Activated B cell treated with CpG ODN at 0.5 μM for 24 hours (primary cell): ENCODE results near the gene FTH1. TPM values are rescaled to one million over a fixed set of nuclear protein-coding genes. Genes with fewer than 3 reads are reported as not detected.

Experiments used
- ATAC-seq: fragments of 200-7000 bp; cut with Tn5 transposase; one replicate; pipeline ENCODE4 v1.10.0; 2021; ENCODE audit warnings: low read depth, mild to moderate bottlenecking, moderate library complexity
- CTCF ChIA-PET: fragments of 350-600 bp; sonication (Branson Sonifier 250); formaldehyde crosslinking; loops from one replicate; lab custom pipeline; 2021; ENCODE audit warnings: antibody characterized with exemption; lab: Charles Lee
- POLR2A ChIA-PET: fragments of 350-600 bp; sonication (Branson Sonifier 250); formaldehyde crosslinking; loops from one replicate; lab custom pipeline; 2021; ENCODE audit warnings: antibody characterized with exemption; lab: Charles Lee
- DNase-seq: peaks from one replicate; pipeline ENCODE4 v3.0.0; 2022
- H3K27ac Mint-ChIP-seq: one replicate; pipeline ENCODE4 v1.8.0; 2020; ENCODE audit warnings: mixed read lengths
- H3K27me3 Mint-ChIP-seq: one replicate; pipeline ENCODE4 v1.8.0; 2021; ENCODE audit warnings: mixed read lengths
- H3K36me3 Mint-ChIP-seq: one replicate; pipeline ENCODE4 v1.8.0; 2021; ENCODE audit warnings: low read depth, mixed read lengths
- H3K4me1 Mint-ChIP-seq: one replicate; pipeline ENCODE4 v1.8.0; 2021; ENCODE audit warnings: mixed read lengths
- H3K4me3 Mint-ChIP-seq: one replicate; pipeline ENCODE4 v1.8.0; 2020; ENCODE audit warnings: mild to moderate bottlenecking, mixed read lengths
- H3K9me3 Mint-ChIP-seq: one replicate; pipeline ENCODE4 v1.8.0; 2020; ENCODE audit warnings: mixed read lengths
- CTCF ChIP-seq: fragments of 200-600 bp; IDR thresholded peaks from one replicate; pipeline ENCODE4 v1.8.0; 2022; ENCODE audit warnings: antibody characterized with exemption, mild to moderate bottlenecking
- intact Hi-C: fragments of 100-400 bp; cut with micrococcal nuclease; formaldehyde crosslinking; loops from one replicate; pipeline ENCODE4 v1.15.1; 2024
- total RNA-seq: library from RNA; stranded (reverse); gene quantifications from 2 replicates; pipeline ENCODE4 v1.2.3, GENCODE V29; 2022

FTH1 gene
- total RNA-seq, 1 donor from 2014 or later: 865 TPM

- TF ChIP-seq CTCF: no peak
Measured at GRCh38 chr11:61918251-61918937, 49.0 kb downstream of the FTH1 start.

GRCh38 chr11:61917334-61918109 is 49.9 kb downstream of the FTH1 start, which contains the start of gene RAB3IL1:
Gene RAB3IL1, minus strand, starts transcription at chr11:61917566. Its CDS starts 199 bp downstream, at chr11:61917367.
- POLR2A ChIA-PET: no interaction called here
- peaks cover 55% of the 10 kb centered on the region for H3K27me3 Mint-ChIP-seq
- peaks cover 10% of the 10 kb centered on the region for H3K4me1 Mint-ChIP-seq
- H3K9me3 Mint-ChIP-seq: no peaks in the 10 kb centered on the region
- no peak for TF ChIP-seq CTCF
- no peak within 1 kb of the TSS for H3K27ac Mint-ChIP-seq
- intact Hi-C loops: no loop called here
- H3K4me3 Mint-ChIP-seq: peak within 1 kb of the TSS; percentile 79
- H3K36me3 Mint-ChIP-seq: no peaks in the 10 kb centered on the region
- ATAC-seq: peak; percentile 21
- CTCF ChIA-PET: interaction anchor here (0.6 kb wide), 1 partner anchor 1865 kb away, joined by 4 read pairs; no protein-coding TSS in a partner anchor
- no peak for DNase-seq

More at GRCh38 chr11:61918251-61918937, 49.0 kb downstream of the FTH1 start:
- ATAC-seq (no peak), DNase-seq (no peak)
- no peak overlapping the region for H3K27ac Mint-ChIP-seq
- peaks cover 55% of the 10 kb centered on the region for H3K27me3 Mint-ChIP-seq
- CTCF ChIA-PET: interaction anchor here (0.6 kb wide), 1 partner anchor 1864 kb away, joined by 4 read pairs; no protein-coding TSS in a partner anchor
- H3K9me3 Mint-ChIP-seq: no peaks in the 10 kb centered on the region
- POLR2A ChIA-PET: no interaction called here
- H3K4me1 Mint-ChIP-seq: peaks cover 14% of the 10 kb centered on the region
- peak overlapping the region; percentile 79 for H3K4me3 Mint-ChIP-seq
- intact Hi-C loops: no loop called here
- H3K36me3 Mint-ChIP-seq: no peaks in the 10 kb centered on the region

- ChIA-PET POLR2A (no interaction called here), CTCF (no interaction called here)
- Mint-ChIP-seq H3K27me3 (peaks cover 55% of the 10 kb centered on the region), H3K9me3 (no peaks in the 10 kb centered on the region), H3K27ac (no peak overlapping the region), H3K36me3 (no peaks in the 10 kb centered on the region), H3K4me1 (peaks cover 9% of the 10 kb centered on the region), H3K4me3 (peak overlapping the region; percentile 70)
- intact Hi-C loops: no loop called here
- TF ChIP-seq CTCF: no peak
- DNase-seq: peak; percentile 20
- no peak for ATAC-seq
Measured at GRCh38 chr11:61916737-61917333, 50.6 kb downstream of the FTH1 start.

GRCh38 chr11:61914471-61915171 is 52.8 kb downstream of the FTH1 start:
- no peak for ATAC-seq
- TF ChIP-seq CTCF: no peak
- CTCF ChIA-PET: interaction anchor here (0.6 to 2.2 kb wide), 3 partner anchors 16 to 167 kb away, joined by 3 to 8 read pairs (median 3); no protein-coding TSS in a partner anchor
- Mint-ChIP-seq H3K27ac (no peak overlapping the region), H3K27me3 (peaks cover 43% of the 10 kb centered on the region), H3K4me3 (peak overlapping the region; percentile 19), H3K4me1 (peaks cover 9% of the 10 kb centered on the region), H3K36me3 (no peaks in the 10 kb centered on the region), H3K9me3 (no peaks in the 10 kb centered on the region)
- DNase-seq: no peak
- intact Hi-C loops: no loop called here
- POLR2A ChIA-PET: no interaction called here

Other genes with a start within 250 kb of the FTH1 start
- gene MYRF, start 215.0 kb downstream of the FTH1 start, total RNA-seq: 0.78 and 1.0 TPM in 2 replicates
- 87.4 and 94.0 TPM in 2 replicates for gene TMEM258, start 175.0 kb downstream of the FTH1 start, total RNA-seq
- 23.9 and 25.4 TPM in 2 replicates for gene FEN1, start 174.7 kb downstream of the FTH1 start, total RNA-seq
- gene FADS1, start 150.6 kb downstream of the FTH1 start, total RNA-seq: 19.6 and 23.3 TPM in 2 replicates
- 10.9 and 13.4 TPM in 2 replicates for gene FADS2, start 139.3 kb downstream of the FTH1 start, total RNA-seq
- gene FADS3, start 76.1 kb downstream of the FTH1 start, total RNA-seq: 121 and 135 TPM in 2 replicates
- gene RAB3IL1, start 50.1 kb downstream of the FTH1 start, total RNA-seq: not detected in 2 replicates
- 0.16 and 0.44 TPM in 2 replicates for gene BEST1, start 17.3 kb downstream of the FTH1 start, total RNA-seq
- gene INCENP, start 156.4 kb upstream of the FTH1 start, total RNA-seq: 29.0 and 34.8 TPM in 2 replicates
- gene SCGB1D1, start 222.6 kb upstream of the FTH1 start, total RNA-seq: not detected in 2 replicates
- gene SCGB2A1, start 241.0 kb upstream of the FTH1 start, total RNA-seq: not detected in 2 replicates